Adipocyte (in vitro differentiated cells): ENCODE measurements around the gene MAML3.
A peak's percentile ranks its signal among the peaks of the same experiment; 100 is the strongest.

Experiments
- DNase-seq: peaks from one replicate; pipeline ENCODE4 v3.0.0-alpha.2; 2015; ENCODE audit warnings: low read depth
- H3K27me3 ChIP-seq: replicated peaks from 2 replicates; pipeline ENCODE4 v1.7.0; 2013; ENCODE audit warnings: mild to moderate bottlenecking, low read length, moderate library complexity; ENCODE audit not compliant: control insufficient read depth, insufficient read depth
- H3K36me3 ChIP-seq: 2 replicates; pipeline ENCODE4 v1.7.0; 2013; ENCODE audit warnings: low read length, mild to moderate bottlenecking, moderate library complexity; ENCODE audit not compliant: control insufficient read depth, insufficient read depth, severe bottlenecking
- H3K4me1 ChIP-seq: 2 replicates; pipeline ENCODE4 v1.7.0; 2013; ENCODE audit warnings: mild to moderate bottlenecking, low read length, moderate library complexity; ENCODE audit not compliant: control insufficient read depth, insufficient read depth
- H3K4me3 ChIP-seq: 2 replicates; pipeline ENCODE4 v1.7.0; 2013; ENCODE audit warnings: mild to moderate bottlenecking, low read length, moderate library complexity
- H3K9ac ChIP-seq: 2 replicates; pipeline ENCODE4 v1.7.0; 2013; ENCODE audit warnings: mild to moderate bottlenecking, low read length, moderate library complexity
- H3K9me3 ChIP-seq: 2 replicates; pipeline ENCODE4 v1.7.0; 2013; ENCODE audit warnings: mild to moderate bottlenecking, low read length, moderate library complexity; ENCODE audit not compliant: control insufficient read depth

MAML3 gene

GRCh38 chr4:139889264-139889663 lies 264.7 kb downstream of the MAML3 start:
- Histone ChIP-seq H3K9ac (no peak overlapping the region), H3K27me3 (no peaks in the 10 kb centered on the region), H3K4me3 (no peak overlapping the region), H3K9me3 (no peaks in the 10 kb centered on the region), H3K4me1 (peaks cover 18% of the 10 kb centered on the region), H3K36me3 (no peaks in the 10 kb centered on the region)
- no peak for DNase-seq

GRCh38 chr4:139887962-139888735 lies 265.8 kb downstream of the MAML3 start:
- DNase-seq, result peak; percentile 31
- H3K4me3 ChIP-seq, result no peak overlapping the region
- H3K36me3 ChIP-seq, result no peaks in the 10 kb centered on the region
- no peaks in the 10 kb centered on the region for H3K27me3 ChIP-seq
- H3K9ac ChIP-seq, result no peak overlapping the region
- peaks cover 2% of the 10 kb centered on the region for H3K9me3 ChIP-seq
- H3K4me1 ChIP-seq, result peaks cover 18% of the 10 kb centered on the region

GRCh38 chr4:139887376-139887802 lies 266.6 kb downstream of the MAML3 start:
- DNase-seq, result peak; percentile 48
- H3K4me3 ChIP-seq, result peak overlapping the region; percentile 54
- H3K9ac ChIP-seq, result peak overlapping the region; percentile 27
- H3K9me3 ChIP-seq, result peaks cover 2% of the 10 kb centered on the region
- no peaks in the 10 kb centered on the region for H3K36me3 ChIP-seq
- H3K4me1 ChIP-seq, result peaks cover 18% of the 10 kb centered on the region
- H3K27me3 ChIP-seq, result no peaks in the 10 kb centered on the region

- Histone ChIP-seq H3K27me3 (no peaks in the 10 kb centered on the region), H3K4me3 (peak overlapping the region; percentile 54)
- DNase-seq, result peak; percentile 38
Observed at GRCh38 chr4:139886798-139887197, 267.2 kb downstream of the MAML3 start.

GRCh38 chr4:139884438-139884837 lies 269.5 kb downstream of the MAML3 start:
- H3K4me1 ChIP-seq, result peaks cover 18% of the 10 kb centered on the region
- no peak overlapping the region for H3K4me3 ChIP-seq
- H3K36me3 ChIP-seq, result no peaks in the 10 kb centered on the region
- no peaks in the 10 kb centered on the region for H3K27me3 ChIP-seq
- H3K9ac ChIP-seq, result no peak overlapping the region
- DNase-seq, result no peak
- H3K9me3 ChIP-seq, result peaks cover 2% of the 10 kb centered on the region

More at GRCh38 chr4:139886798-139887197, 267.2 kb downstream of the MAML3 start:
- Histone ChIP-seq H3K9me3 (peaks cover 2% of the 10 kb centered on the region), H3K36me3 (no peaks in the 10 kb centered on the region), H3K9ac (peak overlapping the region; percentile 27), H3K4me1 (peaks cover 18% of the 10 kb centered on the region)

- H3K4me3 ChIP-seq, result no peak overlapping the region
- H3K4me1 ChIP-seq, result no peaks in the 10 kb centered on the region
- H3K27me3 ChIP-seq, result no peaks in the 10 kb centered on the region
- no peaks in the 10 kb centered on the region for H3K36me3 ChIP-seq
- H3K9ac ChIP-seq, result no peak overlapping the region
- no peak for DNase-seq
- peaks cover 2% of the 10 kb centered on the region for H3K9me3 ChIP-seq
Observed at GRCh38 chr4:139880841-139881240, 273.1 kb downstream of the MAML3 start.

GRCh38 chr4:139878050-139878449 lies 275.9 kb downstream of the MAML3 start:
- Histone ChIP-seq H3K36me3 (no peaks in the 10 kb centered on the region), H3K4me3 (no peak overlapping the region), H3K9ac (no peak overlapping the region), H3K4me1 (no peaks in the 10 kb centered on the region), H3K27me3 (no peaks in the 10 kb centered on the region), H3K9me3 (no peaks in the 10 kb centered on the region)
- no peak for DNase-seq

GRCh38 chr4:139876337-139876941 lies 277.5 kb downstream of the MAML3 start:
- Histone ChIP-seq H3K36me3 (no peaks in the 10 kb centered on the region), H3K27me3 (no peaks in the 10 kb centered on the region), H3K4me3 (no peak overlapping the region), H3K9me3 (no peaks in the 10 kb centered on the region), H3K9ac (no peak overlapping the region), H3K4me1 (peaks cover 8% of the 10 kb centered on the region)
- no peak for DNase-seq

- no peaks in the 10 kb centered on the region for H3K36me3 ChIP-seq
- no peaks in the 10 kb centered on the region for H3K9me3 ChIP-seq
- H3K4me1 ChIP-seq, result peaks cover 8% of the 10 kb centered on the region
- H3K4me3 ChIP-seq, result no peak overlapping the region
- H3K9ac ChIP-seq, result no peak overlapping the region
- H3K27me3 ChIP-seq, result no peaks in the 10 kb centered on the region
- no peak for DNase-seq
Observed at GRCh38 chr4:139875411-139875825, 278.6 kb downstream of the MAML3 start.

- Histone ChIP-seq H3K27me3 (no peaks in the 10 kb centered on the region), H3K4me3 (no peak overlapping the region), H3K9ac (no peak overlapping the region), H3K4me1 (peaks cover 8% of the 10 kb centered on the region), H3K36me3 (no peaks in the 10 kb centered on the region), H3K9me3 (no peaks in the 10 kb centered on the region)
- DNase-seq, result peak; percentile 25
Observed at GRCh38 chr4:139873111-139873860, 280.7 kb downstream of the MAML3 start.

GRCh38 chr4:139872274-139872673 lies 281.7 kb downstream of the MAML3 start:
- DNase-seq, result peak; percentile 81
- no peaks in the 10 kb centered on the region for H3K9me3 ChIP-seq
- no peaks in the 10 kb centered on the region for H3K27me3 ChIP-seq
- H3K4me1 ChIP-seq, result peaks cover 8% of the 10 kb centered on the region
- H3K4me3 ChIP-seq, result no peak overlapping the region
- no peak overlapping the region for H3K9ac ChIP-seq
- H3K36me3 ChIP-seq, result no peaks in the 10 kb centered on the region
